ENCODE data around the gene EFEMP1. TPM values are rescaled to one million over a fixed set of nuclear protein-coding genes. Genes with fewer than 3 reads are reported as not detected.

The EFEMP1 gene
- total and polyA plus RNA-seq, 4 donors = 0.65 to 11.5 (median 6.5) TPM

DNA sequence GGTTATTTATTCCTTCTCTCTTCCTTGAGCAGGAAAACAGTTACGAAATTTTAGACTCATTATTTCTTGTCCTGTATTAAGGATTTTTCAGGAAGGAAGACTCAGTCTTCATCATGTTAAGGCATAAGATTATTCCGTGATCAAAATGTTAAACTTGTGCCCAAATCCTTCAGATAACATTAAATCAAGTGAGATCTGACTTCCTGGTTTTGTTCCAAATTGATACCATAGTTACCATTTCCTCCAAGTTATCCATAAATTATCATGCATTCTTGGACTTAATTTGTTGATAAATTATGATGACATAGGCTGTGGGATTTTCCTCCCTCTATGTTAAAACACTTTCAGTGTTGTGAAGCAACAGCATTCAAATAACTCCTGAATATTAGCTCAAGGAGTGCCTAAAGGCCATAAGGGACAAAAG, 31.9 kb downstream of the EFEMP1 start:
- H3K9ac ChIP-seq (ENCODE audit: low read depth in 1 of 2, low read length in 2 of 2) = no peak overlapping the region
- H3K36me3 ChIP-seq (ENCODE audit: control insufficient read depth in 4 of 4, insufficient read depth in 3 of 4, low read depth in 1 of 4, low read length in 3 of 4) = no peaks in the 10 kb centered on the region
- no peak overlapping the region for H3K4me3 ChIP-seq (ENCODE audit: low read depth in 1 of 3, low read length in 3 of 3)
- no peaks in the 10 kb centered on the region for H3K27me3 ChIP-seq (ENCODE audit: control insufficient read depth in 4 of 4, insufficient read depth in 4 of 4, low read length in 3 of 4)
- TF ChIP-seq SP1 (IDR thresholded peaks at IDR 0.05) (no peak), ZBTB33 (IDR thresholded peaks at IDR 0.05) (no peak), FOXA1 (IDR thresholded peaks at IDR 0.05) (no peak), RXRA (IDR thresholded peaks at IDR 0.05) (no peak), FOXA2 (IDR thresholded peaks at IDR 0.05) (no peak), CTCF (IDR thresholded peaks at IDR 0.05; ENCODE audit: low read depth, low read length, missing input control) (no peak)
- no peak for DNase-seq (ENCODE audit: low spot score)
- no peak overlapping the region for H3K27ac ChIP-seq (ENCODE audit: low read depth in 1 of 2, low read length in 2 of 2)
- no peaks in the 10 kb centered on the region for H3K9me3 ChIP-seq (ENCODE audit: control insufficient read depth in 4 of 4, low read length in 3 of 4)
- WGBS = 56% methylated on average over 2 of the region's 2 CpGs
- no peaks in the 10 kb centered on the region for H3K4me1 ChIP-seq (ENCODE audit: control insufficient read depth in 4 of 4, insufficient read depth in 4 of 4, low read length in 3 of 4)

GRCh38 chr2:55888936-55889335, 34.6 kb downstream of the EFEMP1 start:
- TF ChIP-seq MAX (IDR thresholded peaks at IDR 0.05) = no peak
- no peak for TF ChIP-seq FOXA1 (IDR thresholded peaks at IDR 0.05)
- TF ChIP-seq, protein P1, sequence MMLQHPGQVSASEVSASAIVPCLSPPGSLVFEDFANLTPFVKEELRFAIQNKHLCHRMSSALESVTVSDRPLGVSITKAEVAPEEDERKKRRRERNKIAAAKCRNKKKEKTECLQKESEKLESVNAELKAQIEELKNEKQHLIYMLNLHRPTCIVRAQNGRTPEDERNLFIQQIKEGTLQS (IDR thresholded peaks at IDR 0.05) = no peak
- TF ChIP-seq HNF4A (conservative IDR thresholded peaks at IDR 0.05) = no peak
- TF ChIP-seq SP1 (IDR thresholded peaks at IDR 0.05) = no peak
- TF ChIP-seq FOXA2 (IDR thresholded peaks at IDR 0.05) = no peak
- TF ChIP-seq CTCF (IDR thresholded peaks at IDR 0.05; ENCODE audit: low read depth, low read length, missing input control) = no peak
- TF ChIP-seq REST (IDR thresholded peaks at IDR 0.05) = no peak
- no peak for TF ChIP-seq TAF1 (conservative IDR thresholded peaks at IDR 0.05)
- no peak for TF ChIP-seq RXRA (IDR thresholded peaks at IDR 0.05)
- TF ChIP-seq ZBTB33 (IDR thresholded peaks at IDR 0.05) = no peak
- TF ChIP-seq HNF4G (IDR thresholded peaks at IDR 0.05) = no peak
- no peak for TF ChIP-seq GABPA (IDR thresholded peaks at IDR 0.05 in 1 of 2, conservative IDR thresholded peaks at IDR 0.05 in 1 of 2)
- TF ChIP-seq JUND (IDR thresholded peaks at IDR 0.05) = no peak
- no peak for TF ChIP-seq NR2F2 (IDR thresholded peaks at IDR 0.05)
- no peak for TF ChIP-seq RAD21 (IDR thresholded peaks at IDR 0.05)
- TF ChIP-seq EGR1 (IDR thresholded peaks at IDR 0.05; ENCODE audit: low read depth in 2 of 2) = no peak
- Histone ChIP-seq H3K4me1 (ENCODE audit: control insufficient read depth in 4 of 4, insufficient read depth in 4 of 4, low read length in 3 of 4) (no peaks in the 10 kb centered on the region), H3K4me3 (ENCODE audit: low read depth in 1 of 3, low read length in 3 of 3) (no peak overlapping the region), H3K36me3 (ENCODE audit: control insufficient read depth in 4 of 4, insufficient read depth in 3 of 4, low read depth in 1 of 4, low read length in 3 of 4) (no peaks in the 10 kb centered on the region), H3K27ac (ENCODE audit: low read depth in 1 of 2, low read length in 2 of 2) (no peak overlapping the region), H3K9me3 (ENCODE audit: control insufficient read depth in 4 of 4, low read length in 3 of 4) (no peaks in the 10 kb centered on the region), H3K27me3 (ENCODE audit: control insufficient read depth in 4 of 4, insufficient read depth in 4 of 4, low read length in 3 of 4) (no peaks in the 10 kb centered on the region), H3K9ac (ENCODE audit: low read depth in 1 of 2, low read length in 2 of 2) (no peak overlapping the region)
- WGBS = 92% methylated on average over 3 of the region's 3 CpGs
- no peak for DNase-seq (ENCODE audit: low spot score)
